Globus pallidus (tissue), 1 donor: Measurements from ENCODE around the gene CD48.
"Not testable (repeated sequence)": the region's sequence is repeated elsewhere in the genome, so short reads cannot be mapped to it uniquely, and the experiment has no call there.

Experiments
- DNase-seq: peaks from one replicate; pipeline ENCODE4 v3.0.0-alpha.2; 2015; ENCODE audit warnings: low spot score

The CD48 gene

GRCh38 chr1:160712525-160713080, 981 bp upstream of the CD48 start:
- not testable (repeated sequence) for DNase-seq

- DNase-seq, result no peak
These were observed 383 bp downstream of the CD48 start for GRCh38 chr1:160711276-160711601.

DNA sequence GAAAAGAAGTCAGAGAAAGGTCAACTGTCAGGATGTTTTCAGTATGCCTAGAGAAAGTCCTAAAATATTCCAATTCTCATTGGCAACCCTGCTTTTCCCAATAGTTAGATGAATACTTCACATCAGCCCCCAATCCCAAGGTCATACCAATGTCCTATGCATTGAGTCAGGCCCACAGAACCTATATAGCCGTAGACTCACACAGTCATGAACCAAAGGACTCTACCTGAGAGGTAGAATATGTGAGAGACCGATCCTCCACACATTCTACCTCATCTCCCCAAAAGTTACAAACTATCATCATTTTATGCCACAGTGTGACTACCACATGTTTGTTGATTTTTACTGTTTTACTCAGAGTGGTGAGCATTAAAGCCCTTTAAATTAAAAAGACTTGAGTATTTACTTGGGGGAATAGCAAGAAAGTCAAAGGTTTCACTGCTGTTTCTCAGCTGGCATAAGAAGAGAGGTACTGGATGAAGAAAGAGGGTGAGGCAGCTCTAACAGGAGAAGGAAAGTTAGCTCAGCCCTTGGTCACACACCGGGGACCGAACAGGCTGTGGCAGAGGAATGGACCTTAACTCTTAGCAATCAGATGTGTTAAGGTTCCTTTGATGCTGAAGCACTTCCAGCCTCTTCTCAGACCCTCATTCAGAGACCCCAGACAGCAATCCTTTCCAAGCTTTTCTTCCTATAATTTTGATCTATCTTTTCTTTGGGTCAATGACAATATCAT, 937 bp downstream of the CD48 start:
- no peak for DNase-seq

DNA sequence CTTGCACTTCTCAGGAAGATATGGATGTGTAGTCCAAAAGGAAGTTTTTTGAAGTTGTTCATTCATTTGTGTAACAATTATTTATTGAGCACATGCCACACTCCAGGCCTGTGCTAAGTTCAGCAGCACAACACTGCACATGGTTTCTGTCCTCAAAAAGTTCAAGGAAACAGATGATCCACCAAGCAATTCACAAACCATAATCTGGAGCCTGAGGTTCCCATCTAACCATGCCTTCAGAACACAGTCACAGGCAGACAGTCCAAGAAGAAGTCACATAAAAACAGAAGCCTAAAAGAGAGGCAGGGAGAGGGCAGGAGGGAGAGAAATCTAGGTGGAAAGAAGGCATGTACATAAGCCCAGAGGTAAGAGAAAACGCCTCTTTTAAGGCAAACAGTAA, 1.9 kb downstream of the CD48 start:
- no peak for DNase-seq

GRCh38 chr1:160708801-160709200, 2.8 kb downstream of the CD48 start:
- no peak for DNase-seq

GRCh38 chr1:160708118-160708517, 3.5 kb downstream of the CD48 start:
- no peak for DNase-seq

GRCh38 chr1:160707236-160708064, 4.2 kb downstream of the CD48 start:
- no peak for DNase-seq

DNA sequence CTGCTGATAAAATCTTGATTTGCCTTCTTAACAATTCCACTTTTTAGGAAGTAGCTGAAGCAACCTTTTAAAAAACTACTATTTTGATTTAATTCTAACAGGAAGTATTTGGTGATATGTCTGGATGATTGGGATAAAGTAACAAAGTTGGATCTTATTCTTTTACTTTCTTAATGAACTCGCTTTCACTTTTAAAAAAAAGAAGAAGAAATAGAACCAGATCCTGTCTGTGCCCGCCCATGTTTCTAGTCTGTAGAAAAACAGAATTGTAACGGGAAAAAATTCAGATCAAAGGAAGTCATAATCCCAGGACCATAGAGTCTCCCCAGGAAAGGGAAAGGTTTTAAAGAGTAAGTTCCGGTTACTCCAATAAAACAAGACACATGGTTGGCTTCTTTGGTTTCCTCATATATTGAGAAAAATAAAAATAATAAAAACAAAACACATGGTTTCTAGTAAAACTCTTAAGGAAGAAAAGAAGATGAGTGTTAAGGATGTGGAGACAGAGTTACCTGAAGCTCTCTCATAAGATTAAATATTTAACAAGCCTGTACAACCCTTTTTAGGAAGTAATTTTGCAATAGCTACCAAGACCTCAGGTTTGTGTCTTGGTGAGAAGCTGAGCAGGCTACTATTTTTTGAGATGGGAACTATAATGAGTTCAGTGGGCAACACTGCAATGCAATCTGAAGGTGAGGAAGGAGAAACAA, 4.9 kb downstream of the CD48 start:
- no peak for DNase-seq

GRCh38 chr1:160705742-160706141, 5.9 kb downstream of the CD48 start:
- no peak for DNase-seq

GRCh38 chr1:160705212-160705621, 6.4 kb downstream of the CD48 start:
- not testable (repeated sequence) for DNase-seq

- peak; percentile 21 for DNase-seq
These were observed 7.4 kb downstream of the CD48 start for GRCh38 chr1:160704250-160704649.

- no peak for DNase-seq
These were observed 9.5 kb downstream of the CD48 start for GRCh38 chr1:160702100-160702499.

DNA sequence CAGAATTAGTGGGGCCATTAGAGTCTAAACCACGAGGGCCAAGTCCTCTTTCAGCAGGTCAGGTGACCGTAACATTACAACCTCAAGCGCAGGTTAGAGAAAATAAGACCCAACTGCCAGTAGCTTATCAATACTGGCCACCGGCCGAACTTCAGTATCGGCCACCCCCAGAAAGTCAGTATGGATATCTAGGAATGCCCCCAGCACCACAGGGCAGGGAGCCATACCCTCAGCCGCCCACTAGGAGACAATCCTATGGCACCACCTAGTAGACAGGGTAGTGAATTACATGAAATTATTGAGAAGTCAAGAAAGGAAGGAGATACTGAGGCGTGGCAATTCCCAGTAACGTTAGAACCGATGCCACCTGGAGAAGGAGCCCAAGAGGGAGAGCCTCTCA, 19.2 kb downstream of the CD48 start:
- DNase-seq, result not testable (repeated sequence)

DNA sequence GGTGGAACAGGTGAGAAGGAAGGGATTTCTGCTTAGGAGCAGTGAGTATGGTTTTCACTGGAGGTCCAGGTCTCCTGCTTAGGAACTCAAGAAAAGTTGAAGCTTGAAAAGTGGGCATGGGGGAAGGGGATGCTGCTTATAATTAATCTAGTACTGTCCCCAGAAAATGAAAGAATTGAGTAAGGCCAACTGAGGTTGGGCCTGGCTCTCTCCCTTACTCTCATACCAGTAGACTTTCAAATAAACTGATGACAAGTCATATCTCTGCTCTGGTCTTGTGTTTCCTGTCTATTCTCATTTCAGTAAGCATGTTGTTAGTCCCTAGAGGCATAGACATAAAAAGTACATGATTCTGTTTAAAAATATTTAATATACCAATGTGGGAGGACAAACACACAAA, 26.4 kb downstream of the CD48 start:
- no peak for DNase-seq

GRCh38 chr1:160682983-160683865, 28.4 kb downstream of the CD48 start:
- DNase-seq, result no peak

GRCh38 chr1:160681891-160682140, 29.8 kb downstream of the CD48 start:
- no peak for DNase-seq

DNA sequence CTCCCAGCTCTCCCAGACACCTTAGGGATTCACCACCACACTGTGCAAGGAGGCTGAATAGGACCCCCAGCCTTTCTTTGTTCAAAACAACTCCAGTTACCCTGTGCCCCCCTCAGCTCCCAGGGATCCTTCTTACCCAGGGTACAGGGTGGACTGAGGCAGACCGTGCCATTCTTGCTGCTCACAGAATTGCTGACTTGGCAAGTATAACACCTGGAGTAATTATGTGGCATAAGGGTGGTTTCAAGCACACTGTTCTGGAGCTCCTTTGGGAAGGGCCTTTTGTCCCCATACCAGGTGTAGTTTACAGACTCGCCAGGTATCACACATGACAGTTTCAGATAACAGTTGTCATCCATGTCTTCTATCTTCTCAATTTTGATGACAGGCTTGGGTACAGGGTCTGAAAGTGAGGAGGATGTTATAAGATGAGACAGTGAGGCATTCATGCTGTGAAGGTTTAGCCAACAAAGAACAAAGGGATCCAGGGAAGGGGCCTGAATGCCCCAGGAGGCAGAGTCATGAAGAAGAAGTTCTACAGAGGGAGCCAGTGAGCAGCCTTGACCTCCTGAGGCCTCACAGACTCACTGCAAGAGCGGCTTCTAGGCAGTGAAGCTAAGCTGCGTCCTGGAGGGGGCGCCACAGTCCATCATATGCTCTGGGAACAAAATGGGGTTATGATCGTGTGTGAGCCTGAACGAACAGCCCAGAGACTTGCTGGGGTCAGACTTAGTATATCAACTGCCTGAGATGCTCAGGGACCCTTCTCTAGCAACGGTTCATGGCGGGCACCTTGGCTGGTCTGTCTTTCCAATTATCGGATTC, 30.3 kb downstream of the CD48 start:
- peak; percentile 25 for DNase-seq

GRCh38 chr1:160680399-160680798, 31.2 kb downstream of the CD48 start:
- no peak for DNase-seq

DNA sequence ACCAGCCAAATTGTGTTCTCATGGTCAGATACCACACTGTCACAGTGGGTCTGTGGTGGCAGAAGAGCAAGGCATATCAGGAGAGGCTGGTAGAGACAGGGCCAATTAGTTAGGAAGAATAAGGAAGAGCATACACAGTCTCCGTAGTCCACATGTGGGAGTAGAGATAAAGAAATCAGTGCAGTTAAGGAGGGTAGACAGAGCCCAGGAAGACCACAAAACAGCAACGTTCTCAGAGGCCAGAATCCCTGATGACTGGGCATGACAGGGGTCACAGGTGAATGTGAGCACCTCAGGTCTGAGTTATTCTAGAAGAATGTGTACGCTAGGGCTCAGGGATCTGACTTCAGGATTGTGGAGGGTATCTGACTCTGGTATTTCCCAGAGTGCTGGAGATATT, 31.7 kb downstream of the CD48 start:
- no peak for DNase-seq

GRCh38 chr1:160676869-160677597, 34.6 kb downstream of the CD48 start:
- DNase-seq, result no peak
